ENCODE measurements around the gene ZMYM2.
"Not testable (repeated sequence)": the region's sequence is repeated elsewhere in the genome, so short reads cannot be mapped to it uniquely, and the experiment has no call there.

ZMYM2 gene

DNA sequence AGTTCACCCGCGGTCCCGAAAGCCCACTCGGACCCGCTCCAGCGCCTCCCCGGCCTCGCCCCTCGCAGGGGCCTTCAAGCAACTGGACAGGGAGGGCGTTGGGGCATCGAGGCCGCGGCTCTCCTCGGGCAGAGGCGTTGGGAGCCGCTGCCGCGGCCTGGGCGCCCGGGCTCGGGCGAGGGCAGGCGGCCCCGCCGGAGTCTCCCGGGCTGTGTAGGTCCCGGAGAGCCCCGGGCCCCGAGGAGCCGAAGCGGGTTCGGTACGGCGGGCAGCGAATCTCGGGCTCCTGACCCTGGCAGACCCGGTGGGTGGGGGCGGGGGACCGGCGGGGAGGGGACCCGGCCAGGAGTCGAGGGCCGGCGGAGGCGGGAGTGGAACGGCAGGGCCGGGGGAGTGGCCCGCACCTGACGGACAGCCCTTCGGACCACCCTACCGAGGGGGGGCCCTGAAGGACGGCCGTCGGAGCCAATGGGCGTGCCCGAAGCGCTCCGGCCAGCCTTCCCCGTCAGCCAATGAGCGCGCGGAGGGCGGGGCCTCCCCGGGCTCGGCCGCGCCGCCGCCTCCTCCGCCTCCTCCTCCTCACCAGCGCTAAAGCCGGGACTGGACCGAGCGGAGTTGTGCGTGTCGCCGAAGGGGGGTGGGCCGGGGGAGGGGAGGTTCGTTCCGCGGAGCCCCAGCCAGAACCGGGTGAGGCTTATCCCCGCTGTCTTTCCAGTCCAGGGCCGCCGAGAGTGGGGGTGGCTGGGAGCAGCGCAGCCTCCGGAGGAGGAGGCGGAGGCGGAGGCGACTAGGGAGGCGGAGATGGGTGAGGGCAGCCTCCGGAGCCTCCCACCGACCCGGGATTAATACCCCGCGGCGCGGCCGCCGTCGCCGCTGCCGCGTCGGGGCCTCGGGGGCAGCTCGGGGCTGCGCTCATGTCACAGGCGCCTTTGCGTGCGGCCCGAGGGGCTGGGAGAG, at the start of gene ZMYM2:
ZMYM2 (plus strand) TSS at position 573 of the 957 bp plus-strand sequence. CDS start 34,346 bp downstream, outside the sequence.
- DNase-seq = peak; percentile 77

DNA sequence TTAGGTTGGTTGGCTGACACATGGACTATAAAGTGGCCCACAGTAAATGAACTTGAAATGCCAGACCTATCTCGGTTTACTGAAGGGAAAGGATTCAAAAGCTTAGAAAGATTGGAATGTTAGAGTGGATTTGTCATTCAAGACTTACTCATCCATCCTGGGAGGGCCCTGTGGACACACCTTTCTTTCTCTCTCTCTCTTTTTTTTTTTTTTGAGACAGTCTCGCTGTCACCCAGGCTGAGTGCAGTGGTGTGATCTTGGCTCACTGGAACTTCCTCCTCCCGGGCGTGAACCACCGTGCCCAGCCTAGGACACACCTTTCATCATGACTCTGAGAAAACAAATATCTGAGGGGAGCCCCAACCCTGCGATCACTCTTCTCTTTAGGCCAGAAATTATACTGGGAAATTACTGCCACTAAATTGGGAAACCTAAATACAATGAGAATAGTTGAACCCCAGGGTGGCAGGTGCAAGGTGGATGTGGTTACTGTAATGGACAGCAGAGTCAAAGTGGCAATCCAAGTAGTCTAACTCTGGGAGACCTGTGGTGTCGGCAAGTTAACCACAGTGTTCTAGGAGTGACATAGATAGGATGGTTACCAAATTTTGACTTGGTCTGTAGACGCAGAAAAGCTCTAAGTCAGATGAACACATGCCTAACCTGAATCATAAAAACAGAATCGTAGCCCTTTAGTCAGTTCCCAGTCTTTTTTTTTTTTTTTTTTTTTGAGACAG, 48.0 kb upstream of the ZMYM2 start:
- DNase-seq = no peak

DNA sequence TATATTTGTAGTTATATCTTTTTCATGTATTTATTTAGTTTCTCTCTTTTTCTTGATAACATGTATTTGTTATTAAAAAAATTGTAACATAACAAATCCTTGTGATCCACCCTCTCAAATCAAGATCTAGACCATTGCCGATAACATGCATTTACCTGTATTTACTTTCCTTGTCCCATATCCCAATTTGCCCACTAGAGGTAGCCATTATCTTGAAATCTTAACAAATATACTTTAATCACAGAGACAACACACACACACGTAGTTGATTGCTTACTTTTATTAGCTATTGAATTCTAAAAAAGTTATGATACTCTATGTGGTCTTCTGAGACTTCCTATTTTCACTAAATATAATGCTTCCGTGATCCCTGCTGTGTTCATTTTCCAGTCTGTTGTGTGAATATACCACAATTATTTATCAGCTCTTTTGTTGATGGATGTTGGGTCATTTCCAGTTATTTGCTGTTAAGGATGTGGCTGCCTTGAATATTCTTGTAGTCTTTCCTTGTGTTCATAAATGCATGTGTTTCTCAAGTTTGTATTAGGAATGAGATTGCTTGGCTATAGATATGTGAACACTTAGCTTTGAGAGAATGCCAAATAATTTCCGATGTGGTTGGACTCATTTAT, 31.3 kb upstream of the ZMYM2 start:
- peak; percentile 39 for DNase-seq

DNA sequence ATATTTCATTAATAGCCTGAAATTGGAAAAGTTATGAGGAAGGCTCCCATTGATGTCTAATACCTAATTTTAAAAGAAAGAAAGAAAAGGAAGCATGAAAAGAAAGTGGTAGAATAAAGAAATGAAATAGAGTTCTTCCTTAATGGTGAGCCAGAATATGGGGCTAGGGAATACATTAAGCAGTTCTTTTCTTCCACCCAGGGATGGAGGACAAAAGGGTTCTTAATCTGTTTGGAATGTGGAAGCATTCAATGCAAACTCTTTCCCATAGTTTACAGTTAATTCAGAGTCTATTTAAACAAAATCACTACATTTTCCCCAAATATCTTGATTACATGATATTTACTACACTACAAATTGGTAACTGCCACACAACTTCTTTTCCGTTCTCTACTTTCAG, 18.4 kb upstream of the ZMYM2 start:
- DNase-seq = no peak

DNA sequence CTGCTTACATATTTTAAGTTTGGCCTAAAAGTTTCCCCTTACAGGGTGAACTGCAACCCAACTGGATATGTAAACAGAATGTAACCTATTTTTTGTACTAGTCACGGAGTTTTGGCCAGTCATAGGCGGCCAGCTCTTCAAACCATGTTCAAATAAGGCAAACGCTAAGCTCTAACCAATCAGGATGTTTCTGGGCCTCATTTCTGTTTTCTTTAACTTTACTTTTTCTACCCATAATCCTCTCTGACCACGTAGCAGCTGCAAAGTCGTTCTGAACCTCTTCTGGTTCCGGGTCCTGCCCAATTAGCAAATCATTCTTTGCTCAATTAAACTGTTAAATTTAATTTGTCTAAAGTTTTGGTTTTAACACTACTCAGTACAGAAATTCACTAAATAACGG, 8.2 kb upstream of the ZMYM2 start:
- DNase-seq = no peak

DNA sequence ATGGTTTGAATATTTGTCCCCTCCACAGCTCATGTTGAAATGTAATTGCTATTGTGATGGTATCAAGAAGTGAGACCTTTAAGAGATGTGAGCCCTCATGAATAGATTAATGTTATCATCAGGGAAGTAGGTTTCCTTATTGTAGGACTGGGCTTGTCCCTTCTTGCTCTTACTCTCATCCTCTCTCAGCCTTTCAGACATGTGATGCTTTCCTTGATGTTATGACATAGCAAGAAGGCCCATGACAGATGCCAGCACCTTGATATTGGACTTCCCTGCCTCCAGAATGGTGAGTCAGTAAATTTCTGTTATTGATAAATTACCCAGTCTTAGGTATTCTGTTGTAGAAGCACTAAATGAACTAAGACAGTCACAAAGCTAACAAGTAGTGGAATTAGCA, 5.7 kb upstream of the ZMYM2 start:
- no peak for DNase-seq

DNA sequence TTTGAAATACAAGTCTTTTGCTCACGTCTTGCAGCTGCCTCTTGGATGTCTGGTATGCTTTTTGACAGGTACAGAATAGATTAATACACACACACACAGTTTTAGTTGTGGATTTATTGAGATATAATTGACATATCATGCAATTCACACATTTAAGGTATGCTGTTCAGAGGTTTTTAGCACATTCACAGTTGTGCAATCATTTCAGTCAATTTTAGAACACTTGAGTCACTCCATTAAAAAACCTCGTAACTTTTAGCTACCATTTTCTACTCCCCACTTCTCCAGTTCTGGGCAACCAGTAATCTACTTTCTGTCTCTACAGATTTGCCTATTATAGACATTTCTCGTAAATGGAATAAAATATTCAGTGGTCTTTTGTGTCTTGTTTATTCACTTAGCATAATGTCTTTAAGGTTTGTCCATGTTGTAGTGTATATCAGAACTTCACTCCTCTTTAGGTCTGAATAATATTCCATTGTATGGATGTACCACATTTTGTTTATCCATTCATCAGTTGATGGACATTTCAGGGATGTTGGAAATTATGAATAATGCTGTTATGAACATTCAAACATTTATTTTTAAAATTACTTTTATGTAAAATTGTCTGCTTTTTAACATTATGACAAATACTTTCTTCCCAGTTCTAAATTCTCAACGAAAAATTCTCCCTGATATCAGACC, 2.5 kb upstream of the ZMYM2 start:
- DNase-seq = no peak

DNA sequence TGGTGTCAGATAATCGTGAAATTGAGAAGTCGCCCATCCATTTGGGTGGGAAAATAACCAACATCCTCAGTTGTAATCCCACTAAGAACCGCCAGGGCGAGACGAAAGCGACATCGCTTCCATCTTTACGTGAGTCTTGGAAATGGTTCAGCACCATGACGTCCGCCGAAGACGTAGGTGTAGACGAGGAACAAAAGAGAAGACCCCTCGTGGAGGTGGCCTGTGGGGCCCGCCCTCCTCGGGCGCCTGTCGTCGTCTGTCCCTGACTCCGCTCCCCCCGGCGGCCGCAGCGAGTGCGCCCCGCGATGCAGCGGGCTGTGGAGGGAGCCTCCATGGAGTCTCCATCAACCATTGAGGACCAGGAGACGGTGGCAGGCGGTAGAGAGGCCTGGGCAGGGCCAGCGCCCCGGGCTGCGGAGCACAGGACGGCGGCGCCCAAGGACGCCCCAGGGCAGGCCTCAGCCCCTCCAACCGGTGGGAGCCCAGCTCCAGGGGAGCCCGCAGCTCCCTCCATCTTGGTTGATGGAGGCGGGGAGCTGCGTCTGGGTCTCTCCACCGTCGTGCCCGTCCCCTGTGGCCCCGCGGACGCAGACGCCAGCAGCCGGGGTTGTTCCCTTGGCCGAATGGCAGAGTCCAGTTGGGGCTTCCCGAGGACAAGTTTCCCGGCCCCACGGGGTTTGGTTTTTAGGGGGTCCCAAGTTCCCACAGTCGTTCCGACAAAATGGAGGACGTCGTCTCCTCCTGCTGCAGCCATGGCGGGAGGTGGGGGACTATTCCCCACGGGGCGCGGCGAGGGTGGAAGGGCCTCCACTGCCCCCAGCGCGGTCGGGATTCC, 990 bp upstream of the ZMYM2 start:
- DNase-seq = peak; percentile 91

DNA sequence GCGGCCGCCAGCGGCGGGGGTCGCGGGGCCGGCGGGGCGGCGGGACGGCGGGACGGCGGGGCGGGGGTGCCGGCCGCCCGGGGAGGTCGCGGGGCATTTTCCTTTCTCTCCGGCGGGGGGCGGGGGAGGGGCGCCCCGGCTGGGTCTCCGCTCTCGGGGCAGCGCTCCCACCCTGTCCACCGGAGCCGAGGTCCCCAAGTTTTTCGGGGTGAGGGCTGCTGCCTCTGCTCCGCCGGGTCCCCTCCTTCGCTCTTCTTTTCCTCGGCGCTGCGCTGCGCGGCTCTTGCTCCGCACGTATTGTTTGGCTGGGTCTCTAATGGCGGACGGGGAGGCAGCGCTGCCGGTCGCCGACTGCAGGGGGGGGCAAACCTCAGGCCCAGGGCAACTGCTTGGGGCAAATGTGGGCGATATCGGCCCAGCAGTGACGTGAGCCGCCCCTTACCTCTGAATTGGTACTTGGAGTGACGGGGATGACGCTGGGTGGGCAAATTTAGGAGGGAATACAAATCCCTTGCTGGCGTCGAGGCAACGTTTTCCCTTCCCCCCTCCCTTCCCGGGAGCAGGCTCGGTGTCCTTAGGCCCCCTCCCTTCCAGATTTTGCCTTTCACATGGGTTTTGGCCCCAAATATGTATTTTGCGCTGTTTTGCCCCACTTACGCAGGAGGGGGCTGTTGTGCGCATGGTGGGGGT, 759 bp downstream of the ZMYM2 start:
- peak; percentile 26 for DNase-seq

DNA sequence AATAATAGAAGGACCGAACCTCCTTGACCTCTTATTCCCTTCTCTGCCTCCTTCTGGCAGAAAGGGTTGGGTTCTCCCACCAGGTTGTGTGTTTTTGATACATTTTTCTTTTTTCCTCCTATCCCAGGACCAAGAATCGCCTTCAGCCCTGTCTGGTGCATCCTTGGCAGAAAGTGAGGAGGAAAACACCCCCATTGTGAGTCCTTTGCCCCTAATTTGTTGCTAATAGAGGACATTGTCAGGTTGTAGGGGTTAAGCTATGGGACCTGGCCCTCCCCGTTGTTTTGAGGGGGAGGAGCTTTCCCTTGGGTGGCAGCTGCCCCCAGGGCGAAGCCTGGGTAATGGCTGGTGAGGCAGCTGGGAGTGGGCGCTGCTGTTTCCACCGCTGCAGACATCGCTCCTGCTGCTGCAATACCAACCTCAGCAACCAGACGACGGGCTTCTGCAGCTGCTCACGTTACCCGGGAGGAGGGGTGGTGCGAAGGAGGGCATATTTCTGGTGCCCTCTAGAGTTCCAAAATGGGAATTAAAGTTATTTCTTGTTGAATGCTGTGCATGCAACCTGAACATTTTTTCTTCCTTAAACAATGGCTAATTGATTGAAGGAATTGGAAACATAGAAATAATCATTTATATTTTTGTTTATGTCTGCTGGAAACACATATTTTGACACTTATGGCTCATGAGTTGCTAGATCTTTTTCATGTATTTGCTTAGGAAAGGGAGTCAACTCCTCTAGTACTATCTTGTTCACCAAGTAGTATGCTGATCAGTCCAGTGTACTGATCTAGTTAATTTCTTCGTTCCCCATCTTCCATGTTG, 1.5 kb downstream of the ZMYM2 start:
- peak; percentile 93 for DNase-seq

DNA sequence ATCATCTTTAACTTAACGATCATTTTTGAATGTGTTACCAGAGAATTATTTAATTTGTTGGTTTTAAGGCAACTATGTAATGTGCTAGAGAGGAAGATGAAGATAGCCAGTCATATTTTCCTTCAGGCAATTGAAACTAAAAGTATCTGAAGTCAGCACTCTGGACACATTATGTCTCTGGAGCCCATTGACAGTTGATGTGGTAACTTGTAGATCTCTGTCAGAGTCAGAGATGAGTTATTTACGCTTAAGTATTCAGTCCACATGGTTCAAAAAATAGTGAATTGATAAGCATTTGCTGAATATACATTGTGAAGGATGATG, 2.1 kb downstream of the ZMYM2 start:
- no peak for DNase-seq

DNA sequence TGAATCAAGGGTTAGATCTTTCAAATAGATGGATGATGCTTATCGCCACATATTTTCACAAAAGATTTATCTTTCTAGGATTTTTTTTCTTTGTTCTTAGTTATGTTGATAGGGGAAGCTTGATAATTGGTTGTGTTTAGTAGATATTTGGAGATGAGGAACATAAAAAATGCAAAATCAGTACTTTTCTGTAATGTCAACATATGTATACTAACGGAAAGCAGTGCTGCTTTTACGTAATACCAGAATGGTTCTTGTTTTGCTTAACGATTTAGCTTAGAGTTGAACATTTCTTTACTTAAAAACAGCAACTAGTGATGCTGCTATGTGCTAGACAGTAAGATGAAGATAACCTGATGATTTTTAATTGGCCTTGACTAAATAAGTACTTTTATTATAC, 3.0 kb downstream of the ZMYM2 start:
- DNase-seq = no peak

DNA sequence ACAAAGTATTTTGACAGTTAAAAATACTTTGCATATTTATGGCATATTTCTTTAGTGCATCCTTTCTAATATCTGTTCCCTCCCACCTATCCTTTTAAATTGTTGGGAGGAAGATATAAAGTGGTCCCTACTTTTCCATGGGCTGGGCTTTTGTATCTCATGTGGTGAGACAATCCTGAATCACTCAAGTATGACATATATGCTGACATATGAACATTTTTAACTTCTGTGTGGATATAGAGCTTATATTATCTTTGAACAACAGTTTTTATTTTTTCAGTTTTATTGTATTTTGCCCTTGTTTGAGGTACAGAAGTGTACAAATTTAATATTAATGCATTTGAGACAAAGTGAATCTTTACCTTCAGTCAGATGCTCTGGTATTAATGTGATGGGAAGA, 3.4 kb downstream of the ZMYM2 start:
- DNase-seq = no peak

DNA sequence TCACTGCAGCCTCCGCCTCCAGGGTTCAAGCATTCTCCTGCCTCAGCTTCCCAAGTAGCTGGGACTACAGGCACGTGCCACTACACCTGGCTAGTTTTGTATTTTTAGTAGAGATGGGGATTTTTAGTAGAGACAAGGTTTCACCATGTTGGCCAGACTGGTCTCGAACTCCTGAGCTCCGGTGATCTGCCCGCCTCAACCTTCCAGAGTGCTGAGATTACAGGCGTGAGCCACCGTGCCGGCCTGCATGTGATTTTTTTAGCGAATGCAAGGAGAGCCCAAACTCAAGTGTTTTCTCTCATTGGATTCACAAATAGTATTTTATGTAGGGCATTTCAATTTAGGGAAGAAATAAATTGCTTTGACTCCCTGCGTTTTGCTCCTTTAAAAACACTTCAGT, 4.4 kb downstream of the ZMYM2 start:
- DNase-seq = no peak

DNA sequence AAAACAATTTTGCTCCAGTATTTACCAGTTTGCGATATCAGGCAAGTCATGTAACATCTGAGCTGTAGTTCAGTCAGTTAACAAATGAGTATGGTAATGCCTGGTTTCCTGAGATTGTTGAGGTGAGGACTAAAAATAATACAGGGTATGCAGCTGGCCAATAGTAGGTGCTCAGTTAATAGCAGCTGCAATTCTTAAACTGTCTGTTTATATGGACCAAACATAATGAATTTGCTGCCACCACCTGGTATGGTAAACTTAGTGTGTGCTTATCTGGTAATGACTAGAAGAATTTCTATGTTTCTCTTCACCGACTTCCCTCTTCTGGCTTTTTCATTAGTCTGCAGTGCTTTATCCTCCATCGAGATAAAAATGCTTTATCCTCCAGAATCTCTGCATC, 9.1 kb downstream of the ZMYM2 start:
- DNase-seq = no peak

DNA sequence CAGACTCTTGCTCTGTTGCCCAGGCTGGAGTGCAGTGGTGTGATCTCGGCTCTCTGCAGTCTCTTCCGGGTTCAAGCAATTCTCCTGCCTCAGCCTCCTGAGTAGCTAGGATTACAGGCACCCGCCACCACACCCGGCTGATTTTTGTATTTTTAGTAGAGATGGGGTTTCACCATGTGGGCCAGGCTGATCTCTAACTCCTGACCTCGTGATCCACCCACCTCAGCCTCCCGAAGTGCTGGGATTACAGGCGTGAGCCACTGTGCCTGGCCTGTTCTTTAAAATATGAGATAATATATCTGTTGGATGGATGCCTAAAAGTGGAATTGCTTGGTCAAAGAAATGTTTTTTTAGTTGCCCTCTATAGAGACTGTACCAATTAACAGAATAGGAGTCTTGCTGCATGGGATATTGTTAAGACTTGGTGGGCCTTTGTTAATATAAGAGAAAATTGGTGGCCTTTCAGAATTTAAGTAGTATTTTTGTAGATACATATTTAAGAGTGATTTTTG, 16.0 kb downstream of the ZMYM2 start:
- DNase-seq = not testable (repeated sequence)

DNA sequence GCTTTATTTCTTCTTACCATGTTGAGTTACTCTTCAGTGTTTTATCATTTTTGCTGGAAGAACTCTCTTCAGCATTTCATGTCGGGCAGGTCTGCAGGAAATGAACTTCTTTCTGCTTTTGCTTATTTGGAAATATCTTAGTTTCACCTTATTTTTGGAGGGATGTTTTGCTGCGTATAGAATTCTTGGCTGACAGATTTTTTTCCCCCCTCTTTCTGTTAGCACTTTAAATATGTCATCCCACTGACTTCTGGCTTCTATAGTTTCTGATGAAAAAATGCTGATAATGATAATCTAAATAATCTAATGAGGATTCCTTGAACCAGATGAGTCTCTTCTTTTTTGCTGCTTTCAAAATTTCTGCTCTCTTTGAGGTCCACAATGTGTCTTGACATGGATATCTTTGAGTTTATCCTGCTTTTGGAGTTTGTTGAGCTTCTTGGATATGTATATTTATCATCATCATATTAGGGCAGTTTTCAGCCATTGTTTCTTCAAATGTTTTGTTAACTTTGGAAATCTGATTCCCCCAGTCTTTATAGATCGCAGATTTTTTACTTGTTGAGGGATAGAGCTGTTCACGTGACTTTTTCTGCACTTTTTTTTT, 20.4 kb downstream of the ZMYM2 start:
- no peak for DNase-seq

DNA sequence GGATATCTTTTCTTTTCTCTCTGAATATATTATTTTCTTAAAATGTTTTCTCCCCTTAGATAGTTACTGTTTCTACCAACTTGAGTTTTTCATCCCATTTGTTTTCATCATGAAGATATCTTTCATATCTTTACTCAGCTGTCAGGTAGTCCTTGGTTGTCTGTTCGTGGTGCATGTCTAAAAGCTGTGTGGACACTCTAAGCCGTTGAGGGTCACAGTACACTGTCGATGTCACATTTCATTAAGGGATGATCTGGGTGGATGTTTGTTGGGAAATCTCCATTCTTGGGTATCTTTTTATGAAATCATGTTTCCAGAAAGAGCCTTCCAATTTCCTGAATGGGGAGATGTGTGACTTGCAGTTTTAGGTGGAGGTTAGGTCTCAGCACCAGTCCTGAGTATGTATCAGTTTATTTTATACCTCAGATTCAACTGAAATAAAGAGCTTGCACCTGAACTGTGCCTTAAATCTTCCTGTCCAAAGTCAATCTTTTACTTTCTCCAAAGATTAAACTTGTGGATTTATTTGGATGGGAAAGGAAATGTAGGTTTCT, 23.2 kb downstream of the ZMYM2 start:
- DNase-seq = no peak

DNA sequence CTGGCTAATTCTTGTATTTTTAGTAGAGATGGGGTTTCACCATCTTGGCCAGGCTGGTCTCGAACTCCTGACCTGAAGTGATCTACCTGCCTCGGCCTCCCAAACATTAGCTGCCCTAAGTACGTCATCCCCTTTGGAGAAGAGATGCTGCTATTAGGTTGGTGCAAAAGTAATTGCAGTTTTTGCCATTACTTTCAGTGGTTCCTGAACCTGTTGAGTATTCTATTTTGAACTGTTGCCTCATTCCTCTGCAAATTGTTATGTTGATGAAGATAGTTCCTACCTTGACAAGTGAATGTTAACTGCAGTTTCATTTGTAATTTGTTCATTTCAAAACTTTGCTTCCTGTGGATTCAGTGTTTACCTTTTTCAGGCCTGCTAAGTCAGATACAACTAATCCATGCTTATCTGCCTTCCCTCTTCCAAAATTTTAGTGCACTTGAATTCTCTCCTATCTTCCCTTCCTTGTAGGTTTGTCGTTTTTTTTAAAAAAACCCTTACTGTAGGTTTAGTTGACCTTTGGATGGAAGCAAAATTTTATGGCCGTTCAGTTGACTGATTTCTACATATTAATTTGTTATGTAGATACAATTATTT, 24.0 kb downstream of the ZMYM2 start:
- DNase-seq = no peak

Data from NCI-H1694 (cell line).